GM12801 (cell line): Measurements from ENCODE around the gene NFATC4.

Source experiments
- CTCF ChIP-seq: IDR thresholded peaks from one replicate; pipeline ENCODE4 v1.5.1; 2011; ENCODE audit warnings: control low read depth; ENCODE audit not compliant: insufficient read length; ENCODE audit errors: extremely low read depth

The NFATC4 gene

GRCh38 chr14:24403294-24403998 is 35.5 kb downstream of the NFATC4 start:
- no peak for TF ChIP-seq CTCF

DNA sequence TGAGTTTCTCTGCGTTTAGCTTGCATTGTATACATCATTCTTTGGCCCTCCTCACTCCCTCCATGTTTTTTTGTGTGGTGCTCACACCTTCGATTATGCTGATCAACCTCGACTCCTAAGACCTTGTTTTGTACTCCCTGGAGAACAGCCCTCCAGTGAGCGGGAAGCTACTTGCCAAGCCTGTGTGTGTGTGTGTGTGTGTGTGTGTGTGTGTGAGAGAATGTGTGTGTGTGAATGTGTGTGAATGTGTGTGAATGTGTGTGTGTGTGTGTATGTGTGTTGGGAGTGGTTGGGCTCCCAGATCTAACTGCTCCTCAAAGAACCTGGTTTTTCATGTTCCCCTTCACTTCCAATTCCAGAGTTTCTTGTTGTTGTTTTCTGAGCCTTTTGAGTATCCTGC is 36.8 kb downstream of the NFATC4 start:
- no peak for TF ChIP-seq CTCF

DNA sequence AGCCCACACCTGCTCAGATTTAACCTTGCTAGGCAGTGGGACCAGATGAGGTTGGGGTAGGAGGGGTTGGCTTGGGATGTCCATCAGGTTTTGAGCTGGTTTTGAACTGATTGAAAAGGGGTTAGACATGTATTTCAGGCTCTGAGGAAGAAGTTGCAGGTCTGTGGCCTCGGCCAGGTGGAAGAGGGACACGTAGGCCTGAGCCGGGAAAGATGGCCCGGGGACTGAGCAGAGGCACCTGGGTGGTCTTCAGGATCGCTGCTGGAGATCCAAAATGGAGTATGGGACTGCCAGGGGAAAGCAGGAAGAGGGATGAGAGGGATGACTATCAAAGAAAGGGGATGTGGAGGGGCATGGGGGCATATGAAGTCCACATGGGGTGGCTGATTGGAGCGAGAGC is 38.4 kb downstream of the NFATC4 start:
- TF ChIP-seq CTCF = no peak

GRCh38 chr14:24407608-24408325 is 39.8 kb downstream of the NFATC4 start:
- no peak for TF ChIP-seq CTCF

- TF ChIP-seq CTCF = no peak
Observed at GRCh38 chr14:24408764-24409163, 40.8 kb downstream of the NFATC4 start.

DNA sequence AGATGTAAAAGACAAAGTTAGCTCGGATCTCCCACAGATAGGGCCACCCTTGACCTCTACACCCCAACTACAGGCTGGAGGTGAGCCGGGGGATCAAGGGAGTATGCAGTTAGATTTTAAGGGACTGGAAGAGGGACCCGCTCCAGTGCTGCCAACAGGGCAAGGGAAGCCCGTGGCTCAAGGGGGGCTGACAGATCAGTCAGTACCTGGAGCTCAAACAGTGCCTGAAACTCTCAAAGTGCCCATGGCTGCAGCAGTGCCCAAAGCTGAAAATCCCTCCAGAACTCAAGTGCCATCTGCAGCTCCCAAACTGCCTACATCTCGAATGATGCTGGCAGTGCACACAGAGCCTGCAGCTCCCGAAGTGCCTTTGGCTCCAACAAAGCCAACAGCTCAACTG is 41.2 kb downstream of the NFATC4 start:
- TF ChIP-seq CTCF = no peak

- TF ChIP-seq CTCF = no peak
Observed at GRCh38 chr14:24409956-24410355, 42.0 kb downstream of the NFATC4 start.
